Measurements from ENCODE around the gene SCAANT1. TPM values are rescaled to one million over a fixed set of nuclear protein-coding genes. Genes with fewer than 3 reads are reported as not detected.
A peak's percentile ranks its signal among the peaks of the same experiment; 100 is the strongest.

The SCAANT1 gene
- total RNA-seq, 1 donor from 2014 or later, result not detected

- FAIRE-seq (no peak), DNase-seq (ENCODE audit: low spot score in 2 of 2) (no peak)
Observed at GRCh38 chr3:63864965-63865327, 47.2 kb downstream of the SCAANT1 start.

DNA sequence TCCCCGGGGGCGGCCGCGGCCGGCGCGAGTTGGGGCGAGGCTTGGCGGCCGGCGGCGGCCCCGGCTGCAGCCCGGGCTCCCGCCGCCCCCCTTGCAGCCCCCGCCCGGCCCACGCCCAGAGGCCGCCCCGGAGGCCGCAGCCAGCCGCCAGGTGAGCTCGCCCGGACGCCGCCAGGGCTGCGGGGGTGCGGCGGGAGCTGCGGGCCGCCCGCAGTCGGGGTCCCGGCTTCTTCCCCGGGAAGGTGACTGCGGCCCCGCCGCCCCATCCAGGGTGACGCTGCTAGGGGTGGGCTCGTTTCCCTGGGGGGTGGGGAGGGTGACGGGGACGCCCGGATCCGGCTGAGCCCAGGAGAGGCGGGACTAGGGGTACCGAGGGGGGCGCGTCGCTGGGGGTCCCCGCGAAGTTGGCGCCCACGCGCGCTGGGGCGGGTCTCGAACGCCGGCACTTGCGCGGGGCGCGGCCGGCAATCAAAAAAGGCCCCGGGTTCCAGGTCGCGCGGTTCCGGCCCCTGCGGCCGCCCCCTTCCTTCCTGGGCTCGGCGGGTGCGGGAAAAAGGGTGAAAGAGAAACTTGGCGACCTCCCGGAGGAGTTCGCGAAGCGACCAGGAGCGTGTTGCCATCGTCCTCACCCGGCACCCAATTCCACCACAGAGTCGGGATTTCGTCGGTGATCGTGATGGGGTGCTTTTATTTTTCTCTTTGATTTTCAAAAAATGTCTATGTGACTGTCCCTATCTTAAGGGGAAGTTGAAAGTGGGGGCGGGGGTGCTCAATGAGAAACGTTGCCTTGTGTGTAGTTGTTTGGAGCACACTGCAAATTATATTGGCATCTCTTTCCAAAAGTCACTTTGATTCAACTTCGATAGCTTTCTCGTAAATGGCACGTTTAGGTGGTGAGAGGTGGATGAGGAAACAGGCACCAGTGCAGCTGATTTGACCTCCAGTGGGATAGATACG lies 47.9 kb downstream of the SCAANT1 start:
- FAIRE-seq, result no peak
- peak; percentile 18 to 72 for DNase-seq (ENCODE audit: low spot score in 2 of 2)

DNA sequence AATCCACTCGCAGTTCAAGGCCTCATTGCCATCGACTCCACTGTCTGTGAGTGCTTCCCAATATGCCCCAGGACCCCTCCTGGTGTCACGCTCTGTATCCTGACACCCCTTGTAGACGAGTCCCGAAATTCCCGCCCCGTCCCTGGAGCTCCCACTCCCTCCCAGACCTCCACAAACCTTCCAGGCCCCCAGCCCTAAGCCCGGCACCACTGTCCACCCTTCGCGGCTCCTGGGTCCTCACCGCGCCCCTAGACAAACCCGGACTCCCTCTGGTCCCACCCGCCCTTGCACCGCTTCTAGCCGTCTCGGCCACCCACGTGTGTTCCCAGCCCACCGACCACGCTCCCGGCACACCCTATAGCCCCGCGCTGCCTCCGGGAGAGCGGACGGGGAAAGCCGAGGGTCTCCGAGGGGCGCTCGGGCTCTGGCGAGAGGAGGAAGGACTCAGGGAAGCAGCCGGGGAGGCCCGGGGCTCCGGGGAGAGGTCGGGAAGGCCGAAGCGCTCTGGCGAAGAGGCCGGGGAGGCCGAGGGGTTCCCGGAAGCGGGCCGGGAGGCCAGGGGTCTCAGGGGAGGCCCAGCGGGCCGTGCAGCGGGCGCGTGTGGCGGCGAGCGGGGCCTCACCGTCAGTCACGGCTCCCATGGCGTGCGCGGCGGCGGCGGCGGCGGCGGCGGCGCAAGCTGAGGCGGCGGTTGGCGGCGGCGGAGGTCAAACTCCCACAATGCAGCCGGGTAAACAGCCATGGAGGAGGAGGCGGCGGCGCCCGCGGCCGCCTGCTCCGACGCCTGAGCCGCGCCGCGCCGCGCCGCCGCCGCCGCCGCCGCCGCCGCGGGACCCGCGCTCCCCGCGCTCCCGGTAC lies 48.8 kb downstream of the SCAANT1 start, which contains the start of the genes ATXN7 and THOC7:
ATXN7 (plus strand) TSS at position 718 of the 858 bp plus-strand sequence. CDS start 48,732 bp downstream, outside the sequence.
THOC7 (minus strand) TSS at position 656 of the 858 bp plus-strand sequence; CDS start at position 641, 15 bp downstream.
- DNase-seq (ENCODE audit: low spot score in 2 of 2) (peak; percentile 62 to 80), FAIRE-seq (no peak)

DNA sequence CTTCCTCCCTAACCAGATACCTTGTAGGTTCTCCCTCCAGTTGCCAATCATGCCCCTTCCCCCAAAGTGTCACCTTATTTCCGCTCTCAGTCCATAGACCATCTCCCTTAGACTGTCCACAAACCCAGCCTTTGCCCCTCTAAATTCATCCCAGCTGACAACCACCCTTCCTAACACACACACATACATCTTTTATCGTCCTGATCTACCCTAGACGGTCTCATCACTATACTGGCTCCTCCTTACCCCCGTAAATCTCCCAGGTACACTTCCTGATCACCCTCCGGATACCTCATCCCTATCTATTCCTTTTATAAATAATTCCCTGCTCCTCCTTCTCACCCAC lies 49.4 kb downstream of the SCAANT1 start:
- FAIRE-seq, result no peak
- no peak for DNase-seq (ENCODE audit: low spot score in 2 of 2)

Small RNA genes lying within 50 kb of the gene (small RNA-seq; reads per million reads assigned to genes)
- not detected for gene SCAANT1

Other genes starting within 250 kb of the SCAANT1 start
- not detected for gene C3orf49, start 93.1 kb downstream of the SCAANT1 start, total RNA-seq
- gene THOC7, start 48.6 kb downstream of the SCAANT1 start, total RNA-seq, result 48.1 TPM
- 6.9 TPM for gene ATXN7, start 48.5 kb downstream of the SCAANT1 start, total RNA-seq
- gene PSMD6, start 111.1 kb upstream of the SCAANT1 start, total RNA-seq, result 63.2 TPM